ENCODE results near the gene ZC3H6.
"Not testable (repeated sequence)": the region's sequence is repeated elsewhere in the genome, so short reads cannot be mapped to it uniquely, and the experiment has no call there.

ZC3H6 gene

DNA sequence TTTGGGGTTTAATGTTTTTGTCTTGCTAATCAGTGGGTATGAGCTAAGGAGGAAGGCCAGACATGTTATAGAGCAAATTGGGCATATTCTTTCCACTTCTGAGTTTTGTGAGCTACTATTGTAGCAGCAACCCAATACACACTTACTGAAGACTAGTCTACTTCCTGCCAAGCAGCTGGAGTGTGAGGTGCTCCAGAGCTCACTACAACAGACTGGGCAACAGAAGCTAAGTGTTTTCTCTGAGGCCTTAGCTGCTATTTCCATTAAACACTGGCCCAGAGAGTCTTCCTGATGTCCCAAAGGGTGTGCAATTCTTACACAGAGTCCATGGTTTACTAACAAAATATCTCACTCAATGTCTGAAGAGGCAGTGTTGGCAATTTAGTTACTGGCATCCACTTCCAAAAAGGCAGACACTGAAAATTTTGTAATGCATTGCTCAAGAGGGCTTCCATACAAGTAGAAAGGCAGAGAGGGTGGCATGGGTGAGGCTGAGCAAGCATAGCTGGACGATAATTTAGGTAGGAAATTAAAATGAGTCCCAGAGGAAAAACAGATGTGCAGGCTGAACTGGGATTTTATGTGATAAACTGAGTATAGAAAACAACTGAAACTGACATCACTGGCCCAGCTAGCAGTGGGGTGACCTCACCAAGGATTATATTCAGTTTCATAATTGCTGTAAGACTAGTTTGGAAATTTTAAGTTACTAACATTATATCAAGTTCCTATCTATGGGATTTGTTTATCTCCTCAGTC lies 68.6 kb downstream of the ZC3H6 start:
- no peaks in the 10 kb centered on the region for H3K9me3 ChIP-seq
- H3K36me3 ChIP-seq: peaks cover 0 to 10% (median 0%) of the 10 kb centered on the region in 3 donors
- no peak overlapping the region for H3K4me3 ChIP-seq
- intact Hi-C loops (cut with DNase I; ENCODE audit: low total_unique reads): no loop called here
- no peaks in the 10 kb centered on the region for H3K4me1 ChIP-seq
- no peak overlapping the region for H3K27ac ChIP-seq
- TF ChIP-seq, protein P1, sequence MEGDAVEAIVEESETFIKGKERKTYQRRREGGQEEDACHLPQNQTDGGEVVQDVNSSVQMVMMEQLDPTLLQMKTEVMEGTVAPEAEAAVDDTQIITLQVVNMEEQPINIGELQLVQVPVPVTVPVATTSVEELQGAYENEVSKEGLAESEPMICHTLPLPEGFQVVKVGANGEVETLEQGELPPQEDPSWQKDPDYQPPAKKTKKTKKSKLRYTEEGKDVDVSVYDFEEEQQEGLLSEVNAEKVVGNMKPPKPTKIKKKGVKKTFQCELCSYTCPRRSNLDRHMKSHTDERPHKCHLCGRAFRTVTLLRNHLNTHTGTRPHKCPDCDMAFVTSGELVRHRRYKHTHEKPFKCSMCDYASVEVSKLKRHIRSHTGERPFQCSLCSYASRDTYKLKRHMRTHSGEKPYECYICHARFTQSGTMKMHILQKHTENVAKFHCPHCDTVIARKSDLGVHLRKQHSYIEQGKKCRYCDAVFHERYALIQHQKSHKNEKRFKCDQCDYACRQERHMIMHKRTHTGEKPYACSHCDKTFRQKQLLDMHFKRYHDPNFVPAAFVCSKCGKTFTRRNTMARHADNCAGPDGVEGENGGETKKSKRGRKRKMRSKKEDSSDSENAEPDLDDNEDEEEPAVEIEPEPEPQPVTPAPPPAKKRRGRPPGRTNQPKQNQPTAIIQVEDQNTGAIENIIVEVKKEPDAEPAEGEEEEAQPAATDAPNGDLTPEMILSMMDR (IDR thresholded peaks at IDR 0.05): no peak
- H3K27me3 ChIP-seq: no peaks in the 10 kb centered on the region
- DNase-seq: no peak

DNA sequence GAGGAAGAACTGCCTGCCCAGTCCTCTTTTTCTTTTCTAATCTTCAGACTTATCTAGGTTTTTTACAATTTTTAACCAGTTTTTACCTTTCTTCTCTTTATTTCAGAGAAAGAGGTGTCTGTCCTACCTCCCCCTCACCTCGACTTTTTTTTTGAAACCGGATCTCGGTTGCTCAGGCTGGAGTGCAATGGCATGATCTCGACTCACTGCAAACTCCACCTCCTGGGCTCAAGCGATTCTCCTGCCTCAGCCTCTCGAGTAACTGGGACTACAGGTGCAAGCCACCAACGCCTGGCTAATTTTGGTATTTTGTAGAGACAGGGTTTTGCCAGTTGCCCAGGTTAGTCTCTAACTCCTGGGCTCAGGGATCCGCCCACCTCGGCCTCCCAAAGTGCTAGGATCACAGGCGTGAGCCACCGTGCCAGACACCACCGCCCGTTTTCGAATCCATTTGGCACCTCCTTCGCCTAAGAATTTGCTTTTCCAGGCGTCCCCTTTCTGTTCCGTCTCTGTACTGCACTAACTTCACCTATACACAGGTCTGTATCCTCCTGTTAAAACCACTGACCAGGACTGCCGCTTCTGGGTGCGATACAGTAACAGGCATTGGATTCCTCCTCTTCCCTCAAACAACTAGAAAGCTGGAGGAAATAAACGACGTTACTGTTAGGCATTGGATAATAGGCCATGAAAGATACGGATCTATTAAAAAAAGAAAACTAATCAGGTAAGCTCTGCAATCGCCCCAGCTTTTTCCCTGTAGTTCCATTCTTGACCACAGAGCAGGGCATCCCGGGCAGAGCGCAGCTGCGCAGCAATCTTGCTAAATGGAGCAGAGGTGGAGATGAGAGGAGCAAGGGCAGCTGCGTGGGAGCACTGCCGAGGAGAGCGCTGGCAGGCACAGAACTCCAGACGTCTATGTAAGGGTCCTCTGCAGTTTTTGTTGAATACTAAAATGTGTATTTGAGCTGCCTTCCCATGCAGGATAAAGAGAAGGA lies 69.9 kb downstream of the ZC3H6 start:
- TF ChIP-seq, protein P1 (IDR thresholded peaks at IDR 0.05): no peak
- Histone ChIP-seq H3K4me3 (no peak overlapping the region), H3K27me3 (no peaks in the 10 kb centered on the region), H3K27ac (no peak overlapping the region), H3K36me3 (peaks cover 0 to 10% (median 0%) of the 10 kb centered on the region in 3 donors), H3K4me1 (no peaks in the 10 kb centered on the region), H3K9me3 (no peaks in the 10 kb centered on the region)
- intact Hi-C loops (cut with DNase I; ENCODE audit: low total_unique reads): no loop called here
- DNase-seq: no peak

DNA sequence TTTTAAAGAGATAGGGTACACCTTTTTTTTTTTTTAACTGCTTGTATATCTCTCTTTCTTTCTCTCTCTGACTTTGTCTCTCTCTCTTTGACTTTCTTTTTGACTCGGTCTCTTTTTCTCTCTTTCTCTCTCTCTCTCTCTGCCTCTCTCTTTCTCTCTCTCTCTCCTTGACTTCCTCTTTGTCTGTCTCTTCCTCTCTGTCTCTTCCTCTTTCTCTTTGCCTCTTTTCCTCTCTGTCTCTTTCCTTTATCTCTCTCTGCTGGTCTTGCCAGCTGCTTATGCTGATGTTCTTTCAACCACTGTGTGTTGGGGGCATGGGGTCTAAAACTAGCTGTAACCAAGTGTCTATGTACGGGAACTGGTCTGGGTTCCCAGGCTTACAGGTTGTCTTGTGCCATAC lies 76.9 kb downstream of the ZC3H6 start:
- H3K27ac ChIP-seq; intact Hi-C loops (cut with DNase I; ENCODE audit: low total_unique reads); H3K4me1 ChIP-seq; H3K9me3 ChIP-seq; H3K36me3 ChIP-seq; DNase-seq; H3K27me3 ChIP-seq; H3K4me3 ChIP-seq: not testable (repeated sequence)

DNA sequence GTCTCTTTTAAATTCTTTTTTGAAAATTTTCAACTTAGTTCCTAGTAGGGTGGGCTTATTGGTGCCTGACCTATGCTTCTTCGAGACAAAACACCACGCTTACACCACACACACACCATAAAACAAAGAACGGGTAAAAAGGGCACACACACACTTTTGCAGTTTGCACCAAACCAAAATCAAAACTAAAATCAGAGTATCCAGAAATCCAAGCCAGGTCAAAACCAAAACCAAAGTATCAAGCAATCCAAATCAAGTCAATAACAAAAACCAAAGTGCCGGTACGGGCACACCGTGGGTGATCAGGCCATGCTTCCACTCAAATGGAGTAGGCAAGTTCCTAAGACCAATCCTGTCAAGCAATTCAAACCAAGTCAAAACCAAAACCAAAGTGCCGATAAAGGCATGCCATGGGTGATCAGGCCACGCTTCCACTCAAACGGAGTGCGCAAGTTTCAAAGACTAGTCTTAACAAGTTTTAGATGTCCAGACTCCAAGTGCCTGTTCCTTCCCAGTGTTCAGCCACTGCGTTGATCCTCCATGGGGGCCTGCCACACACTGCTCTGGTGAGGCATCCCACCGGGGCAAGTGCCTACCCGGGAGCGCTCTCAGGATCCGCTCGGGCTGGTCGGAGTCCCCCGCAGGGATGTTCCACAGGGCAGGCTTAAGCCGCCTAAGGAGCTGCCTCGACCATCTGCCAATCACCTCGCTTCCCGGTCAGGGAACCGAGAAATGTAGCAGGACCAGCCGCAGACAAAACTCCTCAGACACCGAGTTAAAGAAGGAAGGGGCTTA lies 77.6 kb downstream of the ZC3H6 start:
- DNase-seq; H3K4me1 ChIP-seq; H3K27me3 ChIP-seq; H3K27ac ChIP-seq; H3K9me3 ChIP-seq; H3K4me3 ChIP-seq; H3K36me3 ChIP-seq; intact Hi-C loops (cut with DNase I; ENCODE audit: low total_unique reads): not testable (repeated sequence)

DNA sequence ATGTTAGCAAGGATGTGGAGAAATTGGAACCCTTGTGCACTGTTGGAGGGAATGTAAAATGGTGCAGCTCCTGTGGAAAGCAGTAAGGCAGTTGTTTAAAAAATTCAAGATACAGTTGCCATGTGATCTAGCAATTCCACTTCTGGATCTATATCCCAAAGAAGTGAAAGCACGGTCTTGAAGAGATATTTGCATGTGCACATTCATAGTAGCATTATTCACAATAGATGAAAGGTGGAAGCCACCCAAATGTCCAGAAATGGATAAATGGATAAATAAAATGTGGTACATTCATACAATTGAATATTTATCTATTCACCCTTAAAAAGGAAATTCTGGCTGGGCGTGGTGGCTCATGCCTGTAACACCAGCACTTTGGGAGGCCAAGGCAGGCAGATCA lies 78.9 kb downstream of the ZC3H6 start:
- H3K36me3 ChIP-seq; H3K27me3 ChIP-seq; DNase-seq; H3K4me3 ChIP-seq; intact Hi-C loops (cut with DNase I; ENCODE audit: low total_unique reads); H3K27ac ChIP-seq; H3K4me1 ChIP-seq; H3K9me3 ChIP-seq: not testable (repeated sequence)

GRCh38 chr2:112360055-112360454 lies 84.7 kb downstream of the ZC3H6 start:
- H3K27ac ChIP-seq; H3K9me3 ChIP-seq; DNase-seq; intact Hi-C loops (cut with DNase I; ENCODE audit: low total_unique reads); H3K36me3 ChIP-seq; H3K4me1 ChIP-seq; H3K27me3 ChIP-seq; H3K4me3 ChIP-seq: not testable (repeated sequence)
